Raji (cell line): ENCODE results near the gene GAD1.

ENCODE experiments used
- POLR2A ChIP-seq: IDR thresholded peaks from 2 replicates; pipeline ENCODE4 v1.6.1; 2011; ENCODE audit warnings: low read depth, low read length, control low read depth; ENCODE audit not compliant: insufficient read depth

The GAD1 gene

DNA sequence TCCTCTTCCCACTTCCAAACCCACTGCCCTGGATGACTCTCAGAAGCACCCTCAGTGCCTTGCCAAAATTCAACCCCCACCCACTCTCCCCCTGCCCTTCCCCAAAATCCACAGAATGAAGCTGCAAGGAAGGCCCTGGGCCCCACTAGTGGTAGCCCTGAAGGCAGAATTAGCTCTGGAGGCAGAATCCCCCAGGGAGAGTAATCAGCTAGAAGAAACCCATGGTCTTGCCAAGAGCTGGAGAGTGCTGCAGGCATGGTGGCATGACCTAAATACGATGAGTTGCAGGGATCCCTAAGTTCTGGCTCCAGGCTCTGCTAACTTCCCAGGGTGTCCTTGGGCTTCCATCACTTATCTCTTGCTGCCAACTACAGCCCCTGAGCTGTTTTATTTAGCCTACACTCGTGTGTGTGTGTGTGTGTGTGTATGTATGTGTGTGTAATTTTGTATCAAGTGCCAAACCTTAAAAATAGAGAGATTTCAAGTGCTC is 7.9 kb downstream of the GAD1 start:
- TF ChIP-seq POLR2A, result no peak

DNA sequence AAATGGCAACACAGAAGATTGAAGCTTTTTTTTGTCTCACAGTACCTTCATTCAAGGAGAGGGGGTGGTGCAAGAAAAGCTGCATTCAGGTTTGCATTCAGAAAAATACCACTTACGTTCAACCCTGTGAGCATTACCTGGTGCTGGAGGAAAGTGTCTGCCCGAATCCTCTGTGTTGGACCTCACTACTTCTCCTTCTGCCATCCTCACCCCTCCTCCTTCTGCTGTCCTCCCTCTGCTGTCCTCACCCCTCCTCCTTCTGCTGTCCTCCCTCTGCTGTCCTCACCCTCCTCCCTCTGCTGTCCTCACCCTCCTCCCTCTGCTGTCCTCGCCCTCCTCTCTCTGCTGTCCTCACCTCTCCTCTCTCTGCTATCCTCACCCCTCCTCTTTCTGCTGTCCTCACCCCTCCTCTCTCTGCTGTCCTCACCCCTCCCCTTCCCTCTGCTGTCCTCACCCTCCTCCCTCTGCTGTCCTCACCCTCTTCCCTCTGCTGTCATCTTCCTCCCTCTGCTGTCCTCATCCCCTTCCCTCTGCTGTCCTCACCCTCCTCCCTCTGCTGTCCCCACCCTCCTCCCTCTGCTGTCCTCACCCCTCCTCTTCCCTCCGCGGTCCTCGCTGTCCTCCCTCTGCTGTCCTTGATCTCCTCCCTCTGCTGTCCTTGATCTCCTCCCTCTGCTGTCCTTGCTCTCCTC is 11.3 kb downstream of the GAD1 start:
- TF ChIP-seq POLR2A, result no peak

DNA sequence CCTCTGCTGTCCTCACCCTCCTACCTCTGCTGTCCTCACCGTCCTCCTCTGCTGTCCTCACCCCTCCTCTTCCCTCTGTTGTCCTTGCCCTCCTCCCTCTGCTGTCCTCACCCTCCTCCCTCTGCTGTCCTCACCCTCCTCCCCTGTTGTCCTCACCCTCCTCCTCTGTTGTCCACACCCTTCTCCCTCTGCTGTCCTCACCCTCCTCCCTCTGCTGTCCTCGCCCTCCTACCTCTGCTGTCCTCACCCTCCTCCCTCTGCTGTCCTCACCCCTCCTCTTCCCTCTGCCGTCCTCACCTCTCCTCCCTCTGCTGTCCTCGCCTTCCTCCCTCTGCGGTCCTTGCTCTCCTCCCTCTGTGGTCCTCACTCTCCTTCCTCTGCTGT is 11.8 kb downstream of the GAD1 start:
- TF ChIP-seq POLR2A, result no peak

DNA sequence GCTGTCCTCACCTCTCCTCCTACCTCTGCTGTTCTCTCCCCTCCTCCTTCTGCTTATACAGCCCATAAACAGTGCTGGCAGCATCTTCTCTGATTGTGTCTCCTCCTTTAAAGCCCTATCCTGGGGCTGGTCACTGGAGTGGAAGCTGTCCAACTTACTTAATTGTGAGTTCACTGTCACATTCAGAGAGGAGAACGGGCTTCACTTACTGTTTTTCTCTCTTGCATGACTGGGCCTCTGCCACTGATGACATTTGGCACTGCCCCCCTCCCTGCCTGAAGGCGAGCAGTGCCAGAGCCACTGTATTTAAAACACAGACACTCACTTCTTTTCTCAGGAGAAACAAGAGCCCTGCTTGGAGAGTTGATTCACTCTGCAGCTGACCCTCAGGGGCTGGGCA is 12.3 kb downstream of the GAD1 start:
- no peak for TF ChIP-seq POLR2A

DNA sequence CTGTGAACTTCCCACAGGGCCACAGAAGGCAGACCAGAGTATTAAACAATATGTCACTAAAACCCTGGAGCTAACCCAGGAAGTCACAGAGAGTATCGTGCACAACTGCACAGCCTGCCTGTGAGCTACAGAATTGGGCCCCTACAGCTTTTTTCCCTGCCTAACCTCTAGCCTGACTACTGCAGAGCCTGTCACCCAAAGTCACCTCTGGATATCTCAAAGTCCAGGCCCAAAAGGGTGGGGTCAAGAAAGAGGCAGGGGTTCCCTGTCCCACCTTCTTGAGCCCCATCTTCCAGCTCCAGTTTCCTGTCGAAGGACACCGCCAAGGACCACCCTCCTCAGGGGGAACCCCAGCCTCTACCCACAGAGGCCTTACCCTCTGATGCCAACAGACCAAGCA is 13.5 kb downstream of the GAD1 start:
- TF ChIP-seq POLR2A, result no peak

DNA sequence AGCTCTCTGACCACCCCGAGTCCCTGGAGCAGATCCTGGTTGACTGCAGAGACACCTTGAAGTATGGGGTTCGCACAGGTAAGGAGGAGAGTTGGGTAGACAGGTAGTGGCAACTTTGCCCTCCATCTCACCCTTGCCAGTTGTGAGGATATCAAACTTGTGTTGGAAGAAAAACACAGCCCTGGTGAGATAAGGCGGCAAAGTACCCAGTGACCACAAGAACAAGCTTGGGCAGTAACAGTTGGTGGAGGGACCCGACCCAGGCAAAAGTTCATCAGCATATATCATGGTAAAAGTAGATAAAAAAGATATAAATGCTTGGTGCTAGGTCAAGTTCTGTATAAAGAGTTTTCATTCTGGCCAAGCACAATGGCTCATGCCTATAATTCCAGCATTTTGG is 14.4 kb downstream of the GAD1 start:
- TF ChIP-seq POLR2A, result no peak

DNA sequence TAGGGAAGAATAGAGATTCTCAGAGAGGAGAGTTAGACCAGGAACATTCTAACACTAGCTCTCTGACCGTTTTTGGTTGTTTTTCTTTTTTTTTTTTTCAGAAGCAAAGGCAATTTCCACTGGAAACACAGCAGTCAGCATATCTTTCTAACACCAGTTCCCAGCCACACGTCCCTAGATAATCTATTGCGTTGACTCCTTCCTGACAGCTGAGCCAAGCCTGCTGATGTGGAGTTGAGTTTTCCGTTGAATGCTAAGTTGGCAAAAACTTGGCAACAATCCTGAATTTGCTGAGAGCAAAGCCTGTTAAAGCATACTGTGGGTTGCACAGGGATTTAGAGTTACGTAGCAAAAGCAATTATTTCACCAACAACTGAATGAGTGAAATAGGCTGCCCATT is 19.3 kb downstream of the GAD1 start:
- TF ChIP-seq POLR2A, result no peak

DNA sequence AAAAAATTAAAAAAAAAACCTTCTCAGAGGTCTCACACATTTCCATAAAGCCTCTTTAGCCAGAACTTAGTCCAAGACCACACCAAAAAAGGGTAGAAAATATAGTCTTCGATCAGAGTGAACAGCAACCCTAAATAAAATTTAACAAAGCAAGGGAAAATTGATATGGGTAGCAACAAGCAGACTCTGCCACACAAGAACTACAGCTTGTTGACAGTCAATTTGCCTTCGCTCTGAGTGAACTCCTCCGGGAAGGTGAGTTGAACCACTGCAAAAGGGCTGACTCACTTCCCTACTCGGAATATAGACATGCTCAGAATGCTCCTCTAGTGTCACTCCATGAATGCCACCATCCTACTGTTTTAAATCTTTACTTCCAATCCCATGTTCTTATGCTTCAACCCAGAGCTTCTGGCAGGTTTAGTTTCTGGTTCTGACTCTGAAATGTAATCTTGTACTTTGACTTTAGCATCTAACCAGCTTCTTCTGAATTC is 24.1 kb downstream of the GAD1 start:
- TF ChIP-seq POLR2A, result no peak

DNA sequence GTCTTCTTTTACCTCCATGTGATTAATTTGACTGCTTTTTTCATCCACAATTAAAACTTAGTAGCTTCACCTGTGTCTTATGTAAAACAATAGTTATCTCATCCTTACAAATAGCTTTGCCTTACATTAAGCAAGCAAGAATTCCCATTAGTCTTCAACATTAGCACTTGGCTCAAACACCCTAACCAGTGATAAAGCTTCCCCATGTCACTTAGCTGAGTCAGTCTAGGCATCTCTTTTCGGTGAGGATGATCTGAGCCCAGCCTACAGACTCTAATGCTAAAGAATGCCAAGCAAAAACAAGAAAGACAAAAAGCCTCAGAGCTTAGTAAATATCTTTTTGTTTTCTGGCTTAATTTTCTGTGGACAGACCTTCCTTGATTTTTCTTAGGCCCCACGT is 26.1 kb downstream of the GAD1 start:
- TF ChIP-seq POLR2A, result no peak

DNA sequence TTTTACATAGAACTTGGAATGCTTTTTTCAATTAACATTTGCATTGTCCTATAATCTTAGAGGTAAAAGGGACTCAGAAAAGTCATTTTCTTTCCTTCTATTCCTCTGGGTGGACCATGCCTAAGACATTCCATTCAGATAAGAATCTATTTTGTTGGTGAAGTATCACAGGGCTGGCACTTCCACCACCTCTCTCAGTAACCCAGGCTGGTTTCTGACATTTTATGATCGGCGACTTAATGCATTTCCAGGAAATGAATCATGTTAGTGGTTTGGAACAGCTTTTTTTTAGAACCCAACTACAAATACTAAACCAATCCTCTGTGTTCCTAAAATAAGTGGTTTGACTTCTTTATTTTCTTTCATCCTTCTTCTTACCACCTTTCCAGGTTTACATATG is 27.0 kb downstream of the GAD1 start:
- no peak for TF ChIP-seq POLR2A

DNA sequence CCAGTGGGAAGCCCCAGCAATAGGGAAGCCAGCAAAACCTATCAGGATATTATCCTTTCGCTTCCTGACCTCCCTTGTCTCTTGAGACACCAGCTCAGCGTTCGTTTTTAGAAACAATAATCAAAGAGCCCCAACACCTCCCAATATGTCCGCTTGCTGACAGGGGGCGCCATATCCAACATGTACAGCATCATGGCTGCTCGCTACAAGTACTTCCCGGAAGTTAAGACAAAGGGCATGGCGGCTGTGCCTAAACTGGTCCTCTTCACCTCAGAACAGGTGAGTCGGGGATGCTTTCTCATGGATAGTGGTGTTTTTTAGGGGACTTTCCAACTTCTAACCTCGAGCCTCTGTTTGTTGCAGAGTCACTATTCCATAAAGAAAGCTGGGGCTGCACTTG is 28.7 kb downstream of the GAD1 start:
- no peak for TF ChIP-seq POLR2A

DNA sequence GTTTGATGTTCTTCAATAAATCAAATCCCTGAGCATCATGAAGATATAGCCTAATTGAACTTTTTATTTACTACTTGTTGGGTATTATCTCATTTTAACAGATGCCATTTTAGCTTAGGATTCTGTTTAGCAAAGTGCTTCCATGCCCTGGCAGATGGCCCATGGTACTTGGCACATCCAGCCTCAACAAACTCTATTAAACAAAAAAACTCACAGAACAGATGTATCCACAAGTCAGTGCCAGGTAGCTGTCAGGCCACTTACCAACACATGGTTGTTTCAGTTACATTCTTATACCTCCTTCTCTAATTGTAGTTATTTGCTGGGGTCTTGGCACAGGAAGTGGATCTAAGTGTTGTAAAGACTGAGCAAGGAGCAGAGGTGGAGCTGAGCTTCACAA is 29.6 kb downstream of the GAD1 start:
- TF ChIP-seq POLR2A, result no peak

DNA sequence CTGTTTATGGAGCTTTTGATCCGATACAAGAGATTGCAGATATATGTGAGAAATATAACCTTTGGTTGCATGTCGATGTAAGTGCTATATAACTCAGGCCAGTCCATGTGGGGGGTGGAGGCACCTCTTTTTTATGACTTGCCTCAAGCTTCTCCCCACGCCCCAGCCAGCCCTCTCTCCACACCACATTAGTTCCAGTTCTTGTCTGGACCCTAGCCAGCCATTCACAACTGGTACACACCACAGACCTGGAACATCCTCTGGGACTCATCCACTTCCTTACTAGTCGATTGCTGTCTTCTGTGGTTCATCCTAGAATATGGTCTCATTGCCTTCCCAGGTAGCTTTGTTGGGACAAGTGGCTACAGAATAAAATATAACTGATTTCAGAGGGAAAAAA is 31.0 kb downstream of the GAD1 start:
- TF ChIP-seq POLR2A, result no peak

DNA sequence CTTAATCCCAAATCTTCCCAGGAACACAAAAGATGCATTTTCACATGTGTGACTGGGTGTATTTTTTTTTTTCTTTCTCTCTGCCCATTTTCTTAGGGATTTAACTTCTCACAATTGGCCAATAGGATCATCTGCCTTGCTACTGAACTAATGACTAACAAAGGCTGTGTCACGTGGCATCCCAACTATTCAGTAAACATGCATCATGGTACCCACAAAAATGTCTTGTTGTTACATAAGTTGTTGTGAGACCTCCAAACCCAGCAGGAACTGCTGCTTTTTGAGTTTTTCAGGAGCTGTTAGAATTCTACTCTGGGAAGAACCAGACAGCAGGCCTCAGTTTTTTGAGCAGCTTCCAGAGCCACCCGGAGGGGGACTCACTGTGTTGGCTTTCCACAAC is 31.9 kb downstream of the GAD1 start:
- no peak for TF ChIP-seq POLR2A

DNA sequence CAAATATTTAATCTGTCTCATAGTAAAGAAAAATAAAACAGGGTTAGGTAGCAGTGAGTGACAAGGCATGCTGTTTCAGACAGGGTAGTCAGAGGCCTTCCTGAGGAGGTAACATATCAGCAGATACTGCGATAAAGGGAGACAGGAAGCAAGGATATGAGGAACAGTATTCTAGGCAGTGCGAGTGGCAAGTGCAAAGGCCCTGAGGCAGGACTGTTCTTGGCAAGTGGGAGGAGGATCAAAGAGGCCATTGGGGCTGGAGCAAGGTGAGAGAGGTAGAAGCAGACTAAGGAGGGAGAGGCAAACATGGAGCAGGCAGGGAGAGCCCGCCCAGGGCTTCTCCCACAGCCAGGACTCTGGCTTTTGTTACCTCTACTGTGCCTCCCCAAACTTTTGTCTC is 33.6 kb downstream of the GAD1 start:
- TF ChIP-seq POLR2A, result no peak

DNA sequence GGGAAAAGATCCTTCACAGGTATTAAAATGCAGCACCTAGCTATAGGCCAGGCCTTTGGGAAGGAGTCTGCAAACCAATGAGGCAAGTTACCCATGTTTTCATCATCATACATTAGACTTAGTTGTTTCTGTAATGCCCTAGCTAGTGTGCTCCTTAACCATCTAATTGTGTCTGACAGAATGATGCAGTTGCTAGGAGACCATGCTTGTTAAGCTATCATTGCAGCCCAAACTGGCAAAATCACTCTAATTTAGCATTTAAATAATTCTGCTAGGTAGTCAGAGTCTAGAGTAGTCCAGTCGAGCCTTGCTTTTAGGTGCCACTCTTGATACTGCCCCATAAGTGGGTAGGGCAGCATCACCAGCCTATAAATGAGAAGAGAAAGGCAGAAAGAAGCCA is 34.9 kb downstream of the GAD1 start:
- TF ChIP-seq POLR2A, result no peak

DNA sequence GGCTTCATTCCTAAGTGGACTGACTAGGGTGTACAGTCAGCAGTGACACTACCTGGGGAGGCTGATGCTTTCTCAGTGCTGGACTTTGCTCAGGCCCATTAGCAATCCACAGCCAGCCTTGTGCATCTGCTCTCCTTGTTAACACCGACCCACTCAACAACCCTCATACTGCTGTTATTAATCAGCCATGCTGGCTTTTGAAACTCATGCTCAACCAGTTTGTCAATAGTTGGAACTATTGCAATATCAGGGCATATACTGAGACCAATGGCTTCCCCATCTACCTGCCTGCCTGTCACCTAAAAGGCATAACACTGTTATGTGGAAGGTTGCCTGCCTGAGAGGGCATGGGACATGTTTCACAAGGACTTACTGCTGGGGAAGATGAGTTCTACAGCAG is 39.4 kb downstream of the GAD1 start:
- no peak for TF ChIP-seq POLR2A

DNA sequence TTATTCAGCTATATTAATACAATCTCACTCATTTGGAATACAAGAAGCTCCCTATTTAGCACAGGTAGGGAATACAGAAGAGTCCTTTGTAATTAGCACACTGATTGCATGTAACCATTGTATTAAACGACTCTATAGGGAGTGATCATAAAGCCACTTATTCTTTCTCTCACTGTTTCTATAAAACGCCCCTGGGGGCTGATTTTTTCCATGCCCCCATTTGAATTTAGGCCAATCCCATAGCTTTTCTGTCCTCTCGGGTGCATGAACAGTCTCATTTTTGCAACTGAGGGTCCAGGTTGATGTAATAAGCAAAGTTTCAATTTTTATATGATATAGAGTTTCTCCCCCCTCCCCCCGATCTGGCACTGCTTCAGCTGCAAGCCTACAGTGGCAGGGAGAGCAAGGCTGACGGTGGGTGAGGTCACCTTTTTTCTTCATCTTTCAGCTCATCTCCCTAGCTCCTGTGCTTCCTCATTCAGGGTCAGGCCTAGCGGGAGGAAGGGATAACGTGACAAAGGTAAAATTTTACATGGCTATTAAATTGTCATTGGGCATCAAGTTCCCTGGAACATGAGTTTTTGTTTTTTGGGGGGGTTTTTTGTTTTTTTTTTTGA is 45.7 kb downstream of the GAD1 start:
- no peak for TF ChIP-seq POLR2A

DNA sequence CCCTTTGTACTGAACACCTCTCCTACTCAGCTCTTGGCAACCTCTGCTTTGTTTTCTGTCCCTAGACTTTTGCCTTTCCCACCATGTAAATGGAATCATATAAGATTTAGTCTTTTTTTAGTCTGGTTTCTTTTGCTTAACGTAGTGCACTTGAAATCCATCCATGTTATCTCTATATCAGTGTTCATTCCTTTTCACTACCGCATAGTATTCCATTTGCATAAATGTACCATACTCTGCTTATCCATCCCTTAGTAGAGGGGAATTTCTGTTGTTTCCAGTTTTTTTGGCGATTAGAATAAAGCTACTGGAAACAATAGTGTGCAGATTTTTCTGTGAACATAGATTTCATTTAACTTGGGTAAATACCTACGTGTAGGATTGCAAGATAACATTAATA is 46.4 kb downstream of the GAD1 start:
- TF ChIP-seq POLR2A, result no peak
